ENCODE measurements around the gene PDE7B.
A peak's percentile ranks its signal among the peaks of the same experiment; 100 is the strongest.

Gene PDE7B

GRCh38 chr6:135895231-135895911 lies 43.9 kb downstream of the PDE7B start (continued):
- no peak for TF ChIP-seq ZNF768 (tag by site-specific recombination; IDR thresholded peaks at IDR 0.05)
- TF ChIP-seq HOXD13 (CRISPR knock-in tag; IDR thresholded peaks at IDR 0.05; ENCODE audit: borderline replicate concordance), result no peak
- no peak for TF ChIP-seq ZNF544 (tag by site-specific recombination; IDR thresholded peaks at IDR 0.05)

- H3K36me3 ChIP-seq (ENCODE audit: control insufficient read depth in 2 of 2, insufficient read depth in 1 of 2, low read length in 2 of 2), result no peaks in the 10 kb centered on the region
- CTCF ChIA-PET, result interaction anchor here (1.7 kb wide), 1 partner anchor 13 kb away, joined by 7 read pairs; no protein-coding TSS in a partner anchor
- no peak overlapping the region for H3K4me3 ChIP-seq (ENCODE audit: low read depth, low read length)
- TF ChIP-seq ZIC2 (tag by site-specific recombination; IDR thresholded peaks at IDR 0.05), result no peak
- TF ChIP-seq EGR2 (tag by site-specific recombination; IDR thresholded peaks at IDR 0.05; ENCODE audit: low read depth), result peak; percentile 71; the same call in 1 of the 2 replicates
- TF ChIP-seq ZSCAN4 (tag by site-specific recombination; IDR thresholded peaks at IDR 0.05), result 0 out of 2 replicates have a peak, but pooled peaks have one; percentile 34
- TF ChIP-seq ZNF571 (tag by site-specific recombination; IDR thresholded peaks at IDR 0.05), result no peak
- TF ChIP-seq CTCF (tag by site-specific recombination; IDR thresholded peaks at IDR 0.05), result no peak
- peak; percentile 64 for TF ChIP-seq ZFHX2 (tag by site-specific recombination; conservative IDR thresholded peaks at IDR 0.05)
- no peaks in the 10 kb centered on the region for H3K4me1 ChIP-seq (ENCODE audit: control insufficient read depth, insufficient read depth, low read length)
- H3K9me3 ChIP-seq (ENCODE audit: control insufficient read depth, insufficient read depth, low read depth, low read length), result no peaks in the 10 kb centered on the region
- POLR2A ChIA-PET, result no interaction called here
- H3K27ac ChIP-seq (ENCODE audit: extremely low read depth, low read depth, low read length), result no peak overlapping the region
Observed at GRCh38 chr6:135897087-135897486, 45.6 kb downstream of the PDE7B start.

GRCh38 chr6:135901774-135902524 lies 50.4 kb downstream of the PDE7B start:
- POLR2A ChIA-PET, result no interaction called here
- no peaks in the 10 kb centered on the region for H3K4me1 ChIP-seq (ENCODE audit: control insufficient read depth, insufficient read depth, low read length)
- H3K4me3 ChIP-seq (ENCODE audit: low read depth, low read length), result no peak overlapping the region
- TF ChIP-seq ZNF621 (tag by site-specific recombination; IDR thresholded peaks at IDR 0.05) (no peak), ZNF76 (tag by site-specific recombination; IDR thresholded peaks at IDR 0.05; ENCODE audit: borderline replicate concordance, low read depth) (no peak), ZNF433 (tag by site-specific recombination; IDR thresholded peaks at IDR 0.05; ENCODE audit: low read depth) (no peak), OSR2 (tag by site-specific recombination; IDR thresholded peaks at IDR 0.05) (no peak), ZNF221 (tag by site-specific recombination; IDR thresholded peaks at IDR 0.05; ENCODE audit: borderline replicate concordance) (no peak), ZNF311 (tag by site-specific recombination; IDR thresholded peaks at IDR 0.05; ENCODE audit: borderline replicate concordance) (no peak)
- TF ChIP-seq, protein P1, sequence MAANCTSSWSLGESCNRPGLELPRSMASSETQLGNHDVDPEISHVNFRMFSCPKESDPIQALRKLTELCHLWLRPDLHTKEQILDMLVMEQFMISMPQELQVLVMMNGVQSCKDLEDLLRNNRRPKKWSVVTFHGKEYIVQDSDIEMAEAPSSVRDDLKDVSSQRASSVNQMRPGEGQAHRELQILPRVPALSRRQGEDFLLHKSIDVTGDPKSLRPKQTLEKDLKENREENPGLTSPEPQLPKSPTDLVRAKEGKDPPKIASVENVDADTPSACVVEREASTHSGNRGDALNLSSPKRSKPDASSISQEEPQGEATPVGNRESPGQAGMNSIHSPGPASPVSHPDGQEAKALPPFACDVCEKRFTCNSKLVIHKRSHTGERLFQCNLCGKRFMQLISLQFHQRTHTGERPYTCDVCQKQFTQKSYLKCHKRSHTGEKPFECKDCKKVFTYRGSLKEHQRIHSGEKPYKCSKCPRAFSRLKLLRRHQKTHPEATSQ (tag by site-specific recombination; IDR thresholded peaks at IDR 0.05), result no peak
- H3K9me3 ChIP-seq (ENCODE audit: control insufficient read depth, insufficient read depth, low read depth, low read length), result no peaks in the 10 kb centered on the region
- CTCF ChIA-PET, result interaction anchor here (1.8 kb wide), 1 partner anchor 8 kb away, joined by 9 read pairs; no protein-coding TSS in a partner anchor
- no peaks in the 10 kb centered on the region for H3K36me3 ChIP-seq (ENCODE audit: control insufficient read depth in 2 of 2, insufficient read depth in 1 of 2, low read length in 2 of 2)
- no peak overlapping the region for H3K27ac ChIP-seq (ENCODE audit: extremely low read depth, low read depth, low read length)

All from HEK293 (cell line).